ENCODE results near the gene CDH23. TPM values are rescaled to one million over a fixed set of nuclear protein-coding genes. Genes with fewer than 3 reads are reported as not detected.

The CDH23 gene
- total RNA-seq, 2 experiments from 2014 or later: 4.7 to 4.9 TPM

DNA sequence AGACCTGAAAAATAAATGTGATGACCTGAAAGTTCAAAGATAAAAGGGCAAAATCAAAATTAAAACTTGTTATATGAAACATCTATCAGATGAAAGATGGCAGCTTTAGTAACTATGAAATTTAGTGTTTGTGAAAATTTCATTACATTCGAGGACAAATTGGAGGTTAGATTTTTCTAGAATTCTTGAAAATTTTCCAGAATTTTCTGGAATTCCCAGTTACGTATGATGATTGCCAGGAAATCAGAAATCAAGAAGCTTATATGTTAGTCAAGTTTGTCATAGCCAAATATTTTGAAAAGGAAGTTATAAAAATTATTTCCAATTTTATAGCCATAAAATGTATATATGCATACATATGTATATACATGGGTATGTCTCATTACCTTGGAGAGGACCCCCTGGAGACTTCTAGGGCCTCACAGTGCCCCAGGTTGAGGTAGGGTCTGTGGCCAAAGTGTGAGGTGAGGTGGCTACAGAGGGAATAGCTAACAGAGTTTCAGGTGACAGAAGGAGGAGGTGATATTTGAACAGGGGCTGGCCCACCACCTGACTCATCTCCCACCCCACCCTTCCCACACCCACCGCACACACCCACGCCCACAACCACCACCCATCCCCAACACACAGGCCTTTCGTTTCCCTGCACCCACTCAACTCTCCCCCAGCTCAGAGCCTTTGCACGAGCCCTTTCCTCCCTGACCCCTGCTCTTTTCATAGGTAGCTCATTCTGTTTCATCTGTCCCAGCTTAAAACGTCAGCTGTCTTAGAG lies 301.4 kb downstream of the CDH23 start:
- H3K4me3 Mint-ChIP-seq: no peak overlapping the region
- ATAC-seq: peak; percentile 47
- peaks cover 68% of the 10 kb centered on the region for H3K4me1 Mint-ChIP-seq (ENCODE audit: low read depth)
- ChIA-PET POLR2A (interaction anchor here (0.9 to 1.1 kb wide), 4 partner anchors 10 to 76 kb away, joined by 3 to 6 read pairs (median 4); partner anchors contain the start of gene VSIR), CTCF (interaction anchor here (0.8 to 7.2 kb wide), 35 partner anchors 9 to 386 kb away, joined by 3 to 121 read pairs (median 4); partner anchors contain the start of genes SLC29A3 and VSIR)
- H3K9me3 Mint-ChIP-seq (ENCODE audit: insufficient read depth): no peaks in the 10 kb centered on the region
- H3K36me3 Mint-ChIP-seq (ENCODE audit: low read depth): no peaks in the 10 kb centered on the region
- H3K27me3 Mint-ChIP-seq (ENCODE audit: low read depth): no peaks in the 10 kb centered on the region
- peak; percentile 76 for DNase-seq
- peak overlapping the region; percentile 51 for H3K27ac Mint-ChIP-seq

DNA sequence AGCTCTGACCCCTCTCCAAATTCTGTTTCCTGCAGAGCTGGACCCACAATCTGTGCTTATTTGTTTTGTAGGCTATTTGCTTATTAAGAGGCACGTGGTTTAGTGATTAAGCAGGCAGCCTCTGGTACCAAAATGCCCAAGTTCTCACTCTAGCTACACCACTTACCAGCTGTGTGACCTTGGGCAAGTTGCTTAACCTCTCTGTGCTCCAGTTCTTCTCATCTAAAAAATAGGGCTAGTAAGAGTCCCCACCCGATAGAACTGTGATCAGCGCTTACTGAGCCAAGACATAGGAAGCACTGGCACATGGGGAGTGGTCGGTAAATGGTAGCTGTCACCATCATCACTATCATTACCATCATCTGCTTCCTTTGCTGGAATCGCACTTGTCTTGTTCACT lies 302.0 kb downstream of the CDH23 start:
- peak overlapping the region; percentile 51 for H3K27ac Mint-ChIP-seq
- ChIA-PET POLR2A (interaction anchor here (0.6 to 1.1 kb wide), 5 partner anchors 10 to 75 kb away, joined by 3 to 6 read pairs (median 3); partner anchors contain the start of gene VSIR), CTCF (interaction anchor here (0.8 to 7.2 kb wide), 26 partner anchors 8 to 387 kb away, joined by 3 to 121 read pairs (median 8); partner anchors contain the start of genes SLC29A3 and VSIR)
- ATAC-seq (no peak), DNase-seq (no peak)
- H3K4me1 Mint-ChIP-seq (ENCODE audit: low read depth): peaks cover 64% of the 10 kb centered on the region
- H3K36me3 Mint-ChIP-seq (ENCODE audit: low read depth): no peaks in the 10 kb centered on the region
- no peaks in the 10 kb centered on the region for H3K9me3 Mint-ChIP-seq (ENCODE audit: insufficient read depth)
- H3K4me3 Mint-ChIP-seq: no peak overlapping the region
- no peaks in the 10 kb centered on the region for H3K27me3 Mint-ChIP-seq (ENCODE audit: low read depth)

DNA sequence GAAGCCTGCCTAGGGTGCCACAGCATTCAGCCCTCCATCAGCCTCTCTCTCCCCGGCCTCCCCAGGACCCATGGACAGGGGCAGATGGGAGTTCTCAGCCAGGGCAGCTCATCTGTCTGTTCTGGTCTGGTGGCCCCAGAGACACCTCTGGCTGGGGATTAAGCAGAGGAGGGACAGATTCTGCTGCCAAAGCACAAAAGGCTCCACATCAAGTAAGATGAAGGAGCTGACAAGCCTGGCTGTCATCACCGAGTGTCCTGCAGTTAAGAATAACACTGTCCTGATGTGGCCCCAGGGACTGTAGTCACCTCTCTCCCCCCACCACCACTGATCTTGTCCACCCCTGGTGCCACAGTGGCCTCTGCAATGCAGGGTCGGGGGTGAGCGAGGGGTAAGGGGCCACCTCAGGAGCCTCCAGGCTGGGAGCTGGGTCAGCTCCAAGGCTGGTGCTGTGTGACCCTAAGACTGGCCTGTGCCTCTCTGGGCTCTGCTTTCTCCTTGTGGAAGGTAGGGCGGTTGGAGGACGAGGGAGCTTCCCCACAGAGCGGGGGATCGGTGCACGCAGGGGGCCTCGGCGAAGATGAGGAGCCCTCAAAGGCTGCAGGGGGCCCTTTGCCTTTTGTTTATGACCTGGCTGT lies 304.1 kb downstream of the CDH23 start:
- CTCF ChIA-PET: no interaction called here
- DNase-seq: no peak
- Mint-ChIP-seq H3K36me3 (ENCODE audit: low read depth) (no peaks in the 10 kb centered on the region), H3K27ac (peak overlapping the region; percentile 49), H3K4me1 (ENCODE audit: low read depth) (peaks cover 43% of the 10 kb centered on the region), H3K27me3 (ENCODE audit: low read depth) (no peaks in the 10 kb centered on the region), H3K9me3 (ENCODE audit: insufficient read depth) (no peaks in the 10 kb centered on the region), H3K4me3 (no peak overlapping the region)
- POLR2A ChIA-PET: interaction anchor here (1.1 kb wide), 1 partner anchor 72 kb away, joined by 3 read pairs; the partner anchor contains the start of gene VSIR
- ATAC-seq: no peak

DNA sequence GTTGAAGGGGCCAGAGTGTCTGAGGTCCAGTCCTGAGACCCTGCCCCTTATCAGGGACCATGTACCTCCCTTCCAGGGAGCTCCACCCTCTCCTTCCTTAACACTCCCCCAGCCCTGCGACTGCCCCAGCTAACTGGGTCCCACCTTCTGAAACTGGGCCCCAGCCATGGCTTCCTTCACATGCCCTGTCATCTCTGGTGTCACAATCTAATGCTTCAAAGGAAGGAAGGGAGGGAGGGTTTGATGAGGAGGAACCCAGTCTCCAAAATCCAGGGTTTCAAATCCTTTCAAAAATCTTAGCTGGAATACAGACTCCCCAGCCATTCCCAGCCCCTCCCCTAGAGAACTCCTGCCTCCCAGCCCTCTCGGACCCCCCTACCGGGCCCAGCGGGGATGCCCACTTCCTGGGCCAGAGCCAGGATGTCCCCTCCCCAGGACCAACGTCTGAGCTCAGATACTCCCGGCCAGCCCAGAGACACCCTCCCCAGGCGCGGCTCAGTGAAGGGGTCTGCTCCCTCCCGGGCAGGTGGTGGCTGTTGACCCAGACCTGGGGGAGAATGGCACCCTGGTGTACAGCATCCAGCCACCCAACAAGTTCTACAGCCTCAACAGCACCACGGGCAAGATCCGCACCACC lies 304.9 kb downstream of the CDH23 start:
- Mint-ChIP-seq H3K4me1 (ENCODE audit: low read depth) (peaks cover 35% of the 10 kb centered on the region), H3K9me3 (ENCODE audit: insufficient read depth) (no peaks in the 10 kb centered on the region), H3K36me3 (ENCODE audit: low read depth) (no peaks in the 10 kb centered on the region), H3K4me3 (no peak overlapping the region), H3K27me3 (ENCODE audit: low read depth) (no peaks in the 10 kb centered on the region), H3K27ac (no peak overlapping the region)
- POLR2A ChIA-PET: no interaction called here
- DNase-seq: no peak
- ATAC-seq: no peak
- CTCF ChIA-PET: no interaction called here

DNA sequence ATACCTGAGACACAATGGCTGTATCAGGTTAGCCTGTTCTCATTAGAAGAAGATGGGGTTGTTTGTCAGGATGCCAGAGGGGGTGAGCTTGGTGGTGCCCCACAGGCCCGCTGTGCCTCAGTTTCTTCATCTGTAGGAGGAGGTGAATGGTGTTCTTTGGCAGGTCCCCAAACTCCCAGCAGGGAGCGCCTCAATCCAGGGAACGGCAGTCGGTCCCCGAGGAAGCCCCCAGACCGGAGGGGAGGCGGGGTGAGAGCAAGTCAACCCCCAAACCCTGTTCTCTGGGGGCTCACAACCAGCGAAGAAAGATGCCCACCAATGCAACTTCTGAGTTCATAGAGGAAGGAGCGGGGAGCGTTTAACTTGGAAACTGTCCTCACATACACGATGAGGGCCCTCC lies 306.9 kb downstream of the CDH23 start:
- no peaks in the 10 kb centered on the region for H3K36me3 Mint-ChIP-seq (ENCODE audit: low read depth)
- no peaks in the 10 kb centered on the region for H3K27me3 Mint-ChIP-seq (ENCODE audit: low read depth)
- ATAC-seq (no peak), DNase-seq (no peak)
- ChIA-PET CTCF (no interaction called here), POLR2A (no interaction called here)
- H3K9me3 Mint-ChIP-seq (ENCODE audit: insufficient read depth): no peaks in the 10 kb centered on the region
- H3K4me1 Mint-ChIP-seq (ENCODE audit: low read depth): peaks cover 29% of the 10 kb centered on the region
- no peak overlapping the region for H3K4me3 Mint-ChIP-seq
- no peak overlapping the region for H3K27ac Mint-ChIP-seq

DNA sequence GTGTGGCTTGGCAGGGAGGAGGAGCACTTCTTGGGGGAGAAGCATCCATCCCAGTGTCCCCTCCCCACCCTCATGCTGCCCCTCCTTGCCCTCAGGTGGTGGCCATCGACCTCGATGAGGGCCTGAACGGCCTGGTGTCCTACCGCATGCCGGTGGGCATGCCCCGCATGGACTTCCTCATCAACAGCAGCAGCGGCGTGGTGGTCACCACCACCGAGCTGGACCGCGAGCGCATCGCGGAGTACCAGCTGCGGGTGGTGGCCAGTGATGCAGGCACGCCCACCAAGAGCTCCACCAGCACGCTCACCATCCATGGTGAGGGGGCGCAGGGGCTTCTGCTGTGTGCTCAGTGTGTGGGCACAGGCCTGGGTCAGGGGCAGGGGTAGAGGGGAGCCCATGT lies 308.1 kb downstream of the CDH23 start:
- Mint-ChIP-seq H3K4me3 (no peak overlapping the region), H3K27ac (no peak overlapping the region), H3K27me3 (ENCODE audit: low read depth) (no peaks in the 10 kb centered on the region), H3K36me3 (ENCODE audit: low read depth) (no peaks in the 10 kb centered on the region), H3K9me3 (ENCODE audit: insufficient read depth) (no peaks in the 10 kb centered on the region), H3K4me1 (ENCODE audit: low read depth) (peaks cover 27% of the 10 kb centered on the region)
- CTCF ChIA-PET: interaction anchor here (1.5 to 4.9 kb wide), 2 partner anchors 8 to 53 kb away, joined by 3 to 121 read pairs; no protein-coding TSS in a partner anchor
- ATAC-seq (no peak), DNase-seq (no peak)
- POLR2A ChIA-PET: no interaction called here

DNA sequence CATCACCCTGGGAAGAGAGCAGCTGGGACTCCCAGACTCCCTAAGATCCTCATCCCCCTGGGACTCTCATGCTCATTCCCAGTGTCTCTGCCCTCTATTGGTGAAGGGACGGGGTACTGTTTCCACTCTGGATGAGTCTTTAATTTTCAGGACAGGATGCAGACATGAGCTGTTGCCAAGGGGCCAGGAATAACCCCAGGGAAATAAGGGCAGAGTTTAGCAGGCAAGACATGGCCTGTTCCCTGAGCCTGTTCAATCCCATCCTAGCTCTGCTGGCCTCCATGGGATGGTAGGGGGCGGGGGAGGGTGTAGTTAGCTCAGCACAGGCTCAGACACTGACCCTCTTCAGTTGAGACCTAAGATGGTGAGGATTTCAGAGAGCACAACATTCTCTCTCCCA lies 308.9 kb downstream of the CDH23 start:
- CTCF ChIA-PET: interaction anchor here (0.7 to 4.9 kb wide), 5 partner anchors 9 to 137 kb away, joined by 3 to 121 read pairs (median 5); no protein-coding TSS in a partner anchor
- H3K36me3 Mint-ChIP-seq (ENCODE audit: low read depth): no peaks in the 10 kb centered on the region

DNA sequence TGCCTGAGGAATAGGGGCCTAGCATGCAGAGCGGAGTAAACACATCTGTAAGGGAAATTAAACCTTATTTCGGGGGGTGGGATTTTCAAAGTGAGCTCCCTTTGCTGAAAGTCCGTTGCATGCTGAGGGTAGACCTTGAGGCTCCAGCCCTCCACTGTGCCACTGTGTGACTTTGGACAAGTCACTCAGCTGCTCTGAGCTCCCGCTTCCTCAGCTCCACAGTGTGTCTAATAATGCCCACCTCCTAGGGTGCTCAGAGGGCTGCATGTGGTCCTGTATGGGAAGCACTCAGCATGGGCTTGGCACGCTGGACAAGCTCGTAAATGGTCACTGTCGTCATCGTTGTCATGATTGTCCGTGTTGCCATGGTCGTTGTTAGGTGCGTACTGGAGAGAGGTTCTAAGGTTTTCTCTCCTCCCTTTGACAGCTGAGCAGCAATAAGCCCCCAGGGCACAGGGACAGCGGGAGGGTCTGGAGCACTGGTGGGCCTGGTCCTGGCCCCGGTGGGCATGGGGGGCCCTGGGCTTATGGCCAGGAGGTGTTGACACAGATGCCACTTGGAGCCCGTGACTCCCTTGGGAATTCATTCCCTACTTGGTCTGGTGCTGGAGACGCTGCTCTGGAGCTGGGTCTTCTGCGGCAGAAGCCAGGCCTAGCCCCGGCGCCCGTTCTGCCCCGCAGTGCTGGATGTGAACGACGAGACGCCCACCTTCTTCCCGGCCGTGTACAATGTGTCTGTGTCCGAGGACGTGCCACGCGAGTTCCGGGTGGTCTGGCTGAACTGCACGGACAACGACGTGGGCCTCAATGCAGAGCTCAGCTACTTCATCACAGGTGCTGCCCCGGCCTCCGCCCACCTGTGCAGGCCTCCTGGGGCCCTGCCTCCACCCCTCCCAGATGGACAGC lies 309.7 kb downstream of the CDH23 start:
- ChIA-PET CTCF (interaction anchor here (1.3 to 4.9 kb wide), 12 partner anchors 10 to 138 kb away, joined by 4 to 121 read pairs (median 8); partner anchors contain the start of gene VSIR), POLR2A (interaction anchor here (0.8 kb wide), 1 partner anchor 51 kb away, joined by 3 read pairs; no protein-coding TSS in a partner anchor)
- Mint-ChIP-seq H3K27me3 (ENCODE audit: low read depth) (no peaks in the 10 kb centered on the region), H3K4me1 (ENCODE audit: low read depth) (peaks cover 37% of the 10 kb centered on the region), H3K4me3 (no peak overlapping the region), H3K9me3 (ENCODE audit: insufficient read depth) (no peaks in the 10 kb centered on the region), H3K27ac (no peak overlapping the region), H3K36me3 (ENCODE audit: low read depth) (no peaks in the 10 kb centered on the region)
- DNase-seq (no peak), ATAC-seq (no peak)

More for the DNA sequence above, 308.9 kb downstream of the CDH23 start:
- no peak overlapping the region for H3K4me3 Mint-ChIP-seq
- peaks cover 35% of the 10 kb centered on the region for H3K4me1 Mint-ChIP-seq (ENCODE audit: low read depth)
- no peaks in the 10 kb centered on the region for H3K27me3 Mint-ChIP-seq (ENCODE audit: low read depth)
- H3K9me3 Mint-ChIP-seq (ENCODE audit: insufficient read depth): no peaks in the 10 kb centered on the region
- POLR2A ChIA-PET: interaction anchor here (0.8 kb wide), 1 partner anchor 52 kb away, joined by 3 read pairs; no protein-coding TSS in a partner anchor
- DNase-seq: no peak
- no peak for ATAC-seq
- H3K27ac Mint-ChIP-seq: peak overlapping the region; percentile 61

DNA sequence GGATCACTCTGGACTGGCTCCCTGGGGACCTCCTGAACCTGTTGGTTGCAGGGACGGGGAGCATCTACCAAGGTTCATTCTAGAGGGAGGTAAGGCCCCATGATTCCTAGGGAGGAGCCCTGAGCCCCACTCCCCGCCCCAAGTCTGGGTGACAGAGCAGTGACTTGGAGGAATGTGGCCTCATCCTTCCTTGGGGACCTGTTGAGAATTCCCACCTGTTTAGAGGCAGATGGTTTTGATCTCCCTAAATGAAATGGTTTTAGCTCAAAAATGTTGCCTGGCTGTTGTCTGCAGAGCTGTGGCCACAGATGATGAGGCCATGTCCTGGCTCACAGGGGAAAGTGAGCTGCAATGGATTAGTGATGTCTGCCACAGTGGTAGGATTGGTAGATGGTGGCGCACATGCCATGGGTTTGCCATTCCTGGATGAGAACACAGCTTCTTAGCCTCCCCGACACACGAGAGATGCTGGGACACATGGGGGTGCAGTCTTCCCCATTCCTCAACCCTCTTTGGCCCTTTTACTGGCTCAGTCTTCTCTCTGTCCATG lies 310.6 kb downstream of the CDH23 start:
- Mint-ChIP-seq H3K36me3 (ENCODE audit: low read depth) (no peaks in the 10 kb centered on the region), H3K4me1 (ENCODE audit: low read depth) (peaks cover 45% of the 10 kb centered on the region), H3K27me3 (ENCODE audit: low read depth) (no peaks in the 10 kb centered on the region), H3K9me3 (ENCODE audit: insufficient read depth) (no peaks in the 10 kb centered on the region), H3K27ac (no peak overlapping the region), H3K4me3 (no peak overlapping the region)
- no peak for ATAC-seq
- no peak for DNase-seq
- POLR2A ChIA-PET: interaction anchor here (0.7 to 1.4 kb wide), 2 partner anchors 20 to 48 kb away, joined by 3 read pairs; no protein-coding TSS in a partner anchor
- CTCF ChIA-PET: interaction anchor here (1.2 to 4.9 kb wide), 23 partner anchors 11 to 388 kb away, joined by 3 to 121 read pairs (median 6); partner anchors contain the start of genes CDH23, SLC29A3 and VSIR

DNA sequence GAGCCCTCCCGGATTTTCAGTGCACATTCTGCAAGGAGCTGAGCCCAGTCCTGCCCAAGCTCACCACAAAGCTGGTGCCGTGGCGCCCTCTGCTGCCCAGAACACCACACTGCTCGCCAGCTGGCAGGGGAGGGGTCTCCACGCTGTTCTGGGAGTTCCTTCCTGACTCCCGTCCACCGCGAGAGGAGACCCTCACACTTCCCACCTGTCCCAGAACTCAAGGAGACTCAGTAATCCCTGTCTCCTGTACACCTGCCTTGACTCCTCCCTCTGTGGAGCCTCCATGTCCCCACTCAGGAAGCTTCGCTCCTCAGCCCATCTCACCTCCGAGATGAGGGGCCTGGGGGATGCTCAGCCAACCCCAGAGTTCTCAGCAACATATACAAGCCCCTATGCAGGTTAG lies 311.6 kb downstream of the CDH23 start:
- DNase-seq (peak; percentile 68), ATAC-seq (peak; percentile 42)
- CTCF ChIA-PET: interaction anchor here (0.8 to 4.9 kb wide), 49 partner anchors 8 to 391 kb away, joined by 3 to 121 read pairs (median 5); partner anchors contain the start of genes CDH23, SLC29A3 and VSIR
- H3K4me1 Mint-ChIP-seq (ENCODE audit: low read depth): peaks cover 55% of the 10 kb centered on the region
- no peak overlapping the region for H3K4me3 Mint-ChIP-seq
- H3K9me3 Mint-ChIP-seq (ENCODE audit: insufficient read depth): no peaks in the 10 kb centered on the region
- H3K27me3 Mint-ChIP-seq (ENCODE audit: low read depth): no peaks in the 10 kb centered on the region
- POLR2A ChIA-PET: interaction anchor here (1.0 to 1.4 kb wide), 2 partner anchors 10 to 19 kb away, joined by 3 to 5 read pairs; no protein-coding TSS in a partner anchor
- no peaks in the 10 kb centered on the region for H3K36me3 Mint-ChIP-seq (ENCODE audit: low read depth)
- H3K27ac Mint-ChIP-seq: peak overlapping the region; percentile 55

Data from activated CD8-positive, alpha-beta T cell treated with anti-CD3 and anti-CD28 coated beads, Interleukin-2, amount 10 ng/mL, durations not matched to agents 7 days and 5 days (primary cell).